T-cell (primary cell): ENCODE results near the gene CDK13. TPM values are rescaled to one million over a fixed set of nuclear protein-coding genes. Genes with fewer than 3 reads are reported as not detected.

ENCODE experiments used
- ATAC-seq, 4 experiments: fragments of 200-7000 bp in 3 of 4; fragments of 150-1000 bp in 1 of 4; cut with Tn5 transposase; replicated peaks in 1 of 4; 1 replicate in 3 of 4; 2 replicates in 1 of 4; pipeline ENCODE4 v1.10.0; 2021; ENCODE audit warnings: moderate library complexity in 3 of 4, mild to moderate bottlenecking in 2 of 4, moderate number of reproducible peaks in 1 of 4
- CTCF ChIA-PET, 2 donors: fragments of 300-600 bp; sonication (Branson Sonifier 250); formaldehyde crosslinking; loops; one replicate each; lab custom pipeline; 2022; ENCODE audit warnings: antibody characterized with exemption in 2 of 2; lab: Charles Lee
- POLR2A ChIA-PET, 2 donors: fragments of 300-600 bp; sonication (Branson Sonifier 250); formaldehyde crosslinking; loops; one replicate each; lab custom pipeline; 2022; ENCODE audit warnings: antibody characterized with exemption in 2 of 2; lab: Charles Lee
- DNase-seq, 35 experiments: peaks; one replicate each; pipeline versions ENCODE4 v3.0.0 to v3.0.0-alpha.2; 2013 to 2023
- H3K27ac ChIP-seq: one replicate; pipeline ENCODE4 v1.5.1; 2013; ENCODE audit warnings: low read length
- H3K27me3 ChIP-seq, 2 experiments: replicated peaks in 1 of 2; 1 replicate in 1 of 2; 2 replicates in 1 of 2; pipeline versions ENCODE4 v1.6.1 to v1.7.0; 2013; ENCODE audit warnings: low read length in 1 of 2, mixed read lengths in 1 of 2; ENCODE audit not compliant: control insufficient read depth in 2 of 2, insufficient read depth in 2 of 2; ENCODE audit errors: extremely low read depth in 1 of 2
- H3K36me3 ChIP-seq, 2 donors: 1 replicate in 1 of 2; 2 replicates in 1 of 2; pipeline versions ENCODE4 v1.6.1 to v1.7.0; 2013; ENCODE audit warnings: low read length in 1 of 2; ENCODE audit not compliant: control insufficient read depth in 2 of 2, insufficient read depth in 1 of 2; ENCODE audit errors: extremely low read depth in 1 of 2
- H3K4me1 ChIP-seq, 2 experiments: 1 replicate in 1 of 2; 2 replicates in 1 of 2; pipeline versions ENCODE4 v1.6.1 to v1.7.0; 2013; ENCODE audit warnings: low read length in 2 of 2, mixed read lengths in 1 of 2; ENCODE audit not compliant: insufficient read depth in 2 of 2, control insufficient read depth in 1 of 2; ENCODE audit errors: extremely low read depth in 1 of 2
- H3K4me3 ChIP-seq, 2 donors: 1 replicate in 1 of 2; 2 replicates in 1 of 2; pipeline versions ENCODE4 v1.5.1 to v1.7.0; 2013; ENCODE audit warnings: mild to moderate bottlenecking in 2 of 2, low read length in 1 of 2, moderate library complexity in 1 of 2; ENCODE audit not compliant: control insufficient read depth in 1 of 2; ENCODE audit errors: extremely low read depth in 1 of 2
- H3K9me3 ChIP-seq: 2 replicates; pipeline ENCODE4 v1.7.0; 2013
- H3K27ac Mint-ChIP-seq, 2 donors: one replicate each; pipeline ENCODE4 v1.8.0; 2020 to 2021; ENCODE audit warnings: mild to moderate bottlenecking in 2 of 2, mixed read lengths in 2 of 2
- H3K27me3 Mint-ChIP-seq, 2 donors: one replicate each; pipeline ENCODE4 v1.8.0; 2021 to 2022; ENCODE audit warnings: mixed read lengths in 2 of 2
- H3K36me3 Mint-ChIP-seq: one replicate; pipeline ENCODE4 v1.8.0; 2021; ENCODE audit warnings: mixed read lengths
- H3K4me1 Mint-ChIP-seq, 3 donors: one replicate each; pipeline ENCODE4 v1.8.0; 2020 to 2022; ENCODE audit warnings: mixed read lengths in 3 of 3, mild to moderate bottlenecking in 1 of 3
- H3K4me3 Mint-ChIP-seq, 3 donors: one replicate each; pipeline ENCODE4 v1.8.0; 2020 to 2022; ENCODE audit warnings: mild to moderate bottlenecking in 3 of 3, mixed read lengths in 3 of 3, moderate library complexity in 3 of 3
- H3K9me3 Mint-ChIP-seq, 3 donors: one replicate each; pipeline ENCODE4 v1.8.0; 2020 to 2022; ENCODE audit warnings: mixed read lengths in 3 of 3
- WGBS: methylation state at CpG from one replicate; pipeline ENCODE4 v1.1.5; 2013; ENCODE audit warnings: missing lambda C conversion rate; ENCODE audit not compliant: insufficient coverage; 5-methylcytosine and 5-hydroxymethylcytosine counted together
- total RNA-seq, 35 experiments: library from RNA in 6 of 35; stranded (reverse) in 6 of 35; fragments of 120-200 nt in 1 of 35; gene quantifications; one replicate each; pipeline versions ENCODE4 v1.2.1 to v1.2.4 and lab custom pipeline; 2013 to 2026

The CDK13 gene
- total RNA-seq, 5 donors from 2014 or later (not counting 1 experiment from before 2014, with no cell fraction given) = 84.8 to 129 (median 89.6) TPM

- no peak for ATAC-seq
- Histone ChIP-seq H3K4me3 (no peak overlapping the region), H3K4me1 (no peaks in the 10 kb centered on the region), H3K27ac (no peak overlapping the region), H3K9me3 (no peaks in the 10 kb centered on the region), H3K27me3 (no peaks in the 10 kb centered on the region), H3K36me3 (peaks cover 5 to 39% of the 10 kb centered on the region in 2 donors)
- peaks cover 6 to 17% (median 15%) of the 10 kb centered on the region in 3 donors for H3K4me1 Mint-ChIP-seq
- ChIA-PET POLR2A (no interaction called here), CTCF (interaction anchor here in 1 of 2 donors (0.7 kb wide), 1 partner anchor 107 kb away, joined by 3 read pairs; no protein-coding TSS in a partner anchor)
- WGBS = 96% methylated on average over 2 of the region's 4 CpGs
- no peak overlapping the region for H3K4me3 Mint-ChIP-seq
- H3K27ac Mint-ChIP-seq = no peak overlapping the region
- H3K9me3 Mint-ChIP-seq = no peaks in the 10 kb centered on the region
- DNase-seq = no peak
- H3K36me3 Mint-ChIP-seq = peaks cover 39% of the 10 kb centered on the region
- H3K27me3 Mint-ChIP-seq = no peaks in the 10 kb centered on the region
These were observed 53.5 kb downstream of the CDK13 start for GRCh38 chr7:40003597-40003996.

DNA sequence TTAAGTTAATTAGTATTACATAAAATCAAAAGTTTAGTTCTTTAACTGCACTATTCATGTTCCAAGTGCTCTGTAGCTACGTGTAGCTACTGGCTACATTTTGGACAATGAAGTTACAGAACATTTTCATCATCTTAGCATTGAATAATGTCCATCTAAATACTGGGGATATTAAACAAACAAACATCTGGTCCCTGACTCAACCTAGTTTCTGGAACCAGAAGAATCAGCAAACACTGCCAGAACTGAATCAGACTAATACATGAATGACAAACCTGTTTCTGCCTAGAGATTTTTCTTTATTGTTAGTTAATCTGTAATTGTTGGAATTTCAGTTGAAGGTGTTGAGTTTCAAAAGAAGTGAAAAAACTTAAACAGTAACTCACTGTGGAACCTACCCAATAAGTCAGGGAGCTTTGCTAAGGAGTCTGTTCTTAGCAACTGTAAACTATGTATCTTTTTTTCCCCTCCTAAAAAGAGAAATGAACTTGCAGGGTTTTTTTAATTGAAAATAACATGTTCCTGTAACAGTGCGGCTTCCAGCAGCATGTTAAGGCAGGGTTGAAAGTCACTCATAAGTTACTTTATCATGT is 58.3 kb downstream of the CDK13 start:
- ChIA-PET POLR2A (no interaction called here), CTCF (no interaction called here)
- no peaks in the 10 kb centered on the region for H3K9me3 Mint-ChIP-seq
- DNase-seq (no peak), ATAC-seq (no peak)
- H3K4me3 Mint-ChIP-seq = no peak overlapping the region
- H3K27ac Mint-ChIP-seq = no peak overlapping the region
- H3K36me3 Mint-ChIP-seq = peaks cover 56% of the 10 kb centered on the region
- no peaks in the 10 kb centered on the region for H3K27me3 Mint-ChIP-seq
- no peak overlapping the region for H3K27ac ChIP-seq
- H3K9me3 ChIP-seq = no peaks in the 10 kb centered on the region
- no CpG with 5 or more reads among the region's 2 CpGs for WGBS
- peaks cover 9 to 16% (median 12%) of the 10 kb centered on the region in 3 donors for H3K4me1 Mint-ChIP-seq
- no peak overlapping the region for H3K4me3 ChIP-seq
- no peaks in the 10 kb centered on the region for H3K4me1 ChIP-seq
- peaks cover 5 to 38% of the 10 kb centered on the region in 2 donors for H3K36me3 ChIP-seq
- no peaks in the 10 kb centered on the region for H3K27me3 ChIP-seq

DNA sequence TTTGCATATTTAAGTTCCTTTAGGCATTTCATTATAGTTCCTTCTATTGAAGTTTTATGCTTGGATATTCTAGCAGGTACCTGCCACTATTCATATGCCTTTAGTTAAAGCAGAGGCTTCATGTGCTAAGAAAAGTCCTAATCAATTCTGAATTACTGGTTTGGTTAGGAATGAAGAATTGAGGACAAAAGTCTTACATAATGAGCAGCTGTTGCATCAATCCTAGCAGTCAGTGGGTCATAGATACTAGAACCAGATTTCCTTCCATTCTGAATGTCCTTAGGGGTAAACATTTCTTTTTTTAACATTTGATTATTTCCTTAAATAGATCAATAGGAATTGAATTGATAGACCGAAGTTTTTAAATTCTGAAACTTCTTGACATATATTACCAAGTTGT is 59.2 kb downstream of the CDK13 start:
- Mint-ChIP-seq H3K36me3 (peaks cover 52% of the 10 kb centered on the region), H3K4me3 (no peak overlapping the region), H3K27ac (no peak overlapping the region), H3K9me3 (no peaks in the 10 kb centered on the region), H3K27me3 (no peaks in the 10 kb centered on the region), H3K4me1 (peaks cover 10 to 16% (median 13%) of the 10 kb centered on the region in 3 donors)
- no CpG with 5 or more reads among the region's 1 CpG for WGBS
- no peak overlapping the region for H3K4me3 ChIP-seq
- no peak overlapping the region for H3K27ac ChIP-seq
- ChIA-PET CTCF (interaction anchor here in 1 of 2 donors (0.6 kb wide), 1 partner anchor 10 kb away, joined by 3 read pairs; no protein-coding TSS in a partner anchor), POLR2A (no interaction called here)
- H3K4me1 ChIP-seq = no peaks in the 10 kb centered on the region
- H3K9me3 ChIP-seq = no peaks in the 10 kb centered on the region
- peaks cover 5 to 32% of the 10 kb centered on the region in 2 donors for H3K36me3 ChIP-seq
- ATAC-seq (no peak), DNase-seq (no peak)
- H3K27me3 ChIP-seq = no peaks in the 10 kb centered on the region

DNA sequence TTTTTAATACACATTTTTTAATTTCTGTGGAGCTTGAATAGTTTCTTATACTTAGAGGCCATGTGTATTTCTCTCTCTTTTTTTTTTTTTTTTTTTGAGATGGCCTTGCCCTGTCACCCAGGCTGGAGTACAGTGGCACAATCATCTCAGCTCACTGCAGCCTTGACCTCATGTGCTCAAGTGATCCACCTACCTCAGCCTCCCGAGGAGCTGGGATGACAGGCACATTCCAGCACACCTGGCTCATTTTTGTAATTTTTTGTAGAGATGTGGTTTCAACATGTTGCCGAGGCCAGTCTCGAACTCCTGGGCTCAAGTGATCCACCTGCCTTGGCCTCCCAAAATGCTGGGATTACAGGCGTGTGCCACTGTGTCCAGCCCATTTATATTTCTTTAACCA is 64.3 kb downstream of the CDK13 start:
- no peak overlapping the region for H3K4me3 ChIP-seq
- peaks cover 47% of the 10 kb centered on the region for H3K36me3 Mint-ChIP-seq
- WGBS = 100% methylated on average over 1 of the region's 4 CpGs
- H3K9me3 Mint-ChIP-seq = no peaks in the 10 kb centered on the region
- H3K9me3 ChIP-seq = no peaks in the 10 kb centered on the region
- peaks cover 22 to 30% (median 26%) of the 10 kb centered on the region in 3 donors for H3K4me1 Mint-ChIP-seq
- H3K4me1 ChIP-seq = no peaks in the 10 kb centered on the region
- ChIA-PET CTCF (no interaction called here), POLR2A (interaction anchor here in 1 of 2 donors (0.6 kb wide), 1 partner anchor 1138 kb away, joined by 3 read pairs; no protein-coding TSS in a partner anchor)
- no peak overlapping the region for H3K27ac ChIP-seq
- no peak overlapping the region for H3K4me3 Mint-ChIP-seq
- H3K27me3 Mint-ChIP-seq = no peaks in the 10 kb centered on the region
- no peak overlapping the region for H3K27ac Mint-ChIP-seq
- peaks cover 0 to 20% of the 10 kb centered on the region in 2 donors for H3K36me3 ChIP-seq
- ATAC-seq (no peak), DNase-seq (no peak)
- H3K27me3 ChIP-seq = no peaks in the 10 kb centered on the region

- POLR2A ChIA-PET = no interaction called here
- Histone ChIP-seq H3K36me3 (peaks cover 0 to 16% of the 10 kb centered on the region in 2 donors), H3K27ac (no peak overlapping the region), H3K27me3 (no peaks in the 10 kb centered on the region), H3K9me3 (no peaks in the 10 kb centered on the region), H3K4me1 (no peaks in the 10 kb centered on the region), H3K4me3 (no peak overlapping the region)
- peak in 1 of 4 experiments; percentile 20 for ATAC-seq
- peaks cover 22 to 36% (median 28%) of the 10 kb centered on the region in 3 donors for H3K4me1 Mint-ChIP-seq
- no peaks in the 10 kb centered on the region for H3K27me3 Mint-ChIP-seq
- no peak overlapping the region for H3K4me3 Mint-ChIP-seq
- CTCF ChIA-PET = interaction anchor here in 1 of 2 donors (0.9 kb wide), 1 partner anchor 120 kb away, joined by 3 read pairs; no protein-coding TSS in a partner anchor
- H3K27ac Mint-ChIP-seq = peak overlapping the region; percentile 33 to 56
- H3K36me3 Mint-ChIP-seq = peaks cover 39% of the 10 kb centered on the region
- WGBS = 58% methylated on average over 2 of the region's 4 CpGs
- H3K9me3 Mint-ChIP-seq = no peaks in the 10 kb centered on the region
- DNase-seq = no peak
These were observed 65.8 kb downstream of the CDK13 start for GRCh38 chr7:40015790-40016296.

GRCh38 chr7:40019558-40019957 is 69.5 kb downstream of the CDK13 start:
- 83% methylated on average over 1 of the region's 4 CpGs for WGBS
- CTCF ChIA-PET = no interaction called here

More at GRCh38 chr7:40019558-40019957, 69.5 kb downstream of the CDK13 start:
- ATAC-seq (no peak), DNase-seq (no peak)
- no peak overlapping the region for H3K4me3 ChIP-seq
- H3K4me1 Mint-ChIP-seq = peaks cover 32 to 38% (median 35%) of the 10 kb centered on the region in 3 donors
- H3K36me3 Mint-ChIP-seq = peaks cover 36% of the 10 kb centered on the region
- no peaks in the 10 kb centered on the region for H3K9me3 ChIP-seq
- peaks cover 0 to 10% of the 10 kb centered on the region in 2 donors for H3K36me3 ChIP-seq
- POLR2A ChIA-PET = no interaction called here
- no peaks in the 10 kb centered on the region for H3K4me1 ChIP-seq
- H3K27ac Mint-ChIP-seq = no peak overlapping the region
- H3K9me3 Mint-ChIP-seq = no peaks in the 10 kb centered on the region
- H3K27me3 Mint-ChIP-seq = no peaks in the 10 kb centered on the region
- H3K4me3 Mint-ChIP-seq = no peak overlapping the region
- no peak overlapping the region for H3K27ac ChIP-seq
- H3K27me3 ChIP-seq = no peaks in the 10 kb centered on the region
